DND-41 (cell line): ENCODE data around the gene SLC49A4.

Experiments
- ATAC-seq: fragments of 200-7000 bp; cut with Tn5 transposase; 3 replicates; pipeline ENCODE4 v1.9.1; 2021; ENCODE audit warnings: low read depth; ENCODE audit not compliant: insufficient read depth
- DNase-seq: peaks from one replicate; pipeline ENCODE4 v3.0.0-alpha.2; 2020
- H2AFZ ChIP-seq: 2 replicates; pipeline ENCODE4 v1.6.0; 2012; ENCODE audit warnings: low read depth, low read length
- H3K27ac ChIP-seq: 2 replicates; pipeline ENCODE4 v1.5.1; 2012; ENCODE audit warnings: low read length, inconsistent platforms
- H3K27me3 ChIP-seq: fragments of 200-600 bp; sonication (generic); 2 replicates; pipeline ENCODE4 v1.6.0; 2012; ENCODE audit warnings: low read length, mild to moderate bottlenecking, inconsistent platforms; ENCODE audit not compliant: insufficient read depth, poor library complexity
- H3K36me3 ChIP-seq: 2 replicates; pipeline ENCODE4 v1.5.1; 2012; ENCODE audit warnings: low read length, inconsistent platforms; ENCODE audit not compliant: insufficient read depth
- H3K4me1 ChIP-seq: 2 replicates; pipeline ENCODE4 v1.5.1; 2012; ENCODE audit warnings: mild to moderate bottlenecking, low read length; ENCODE audit not compliant: insufficient read depth
- H3K4me2 ChIP-seq: 2 replicates; pipeline ENCODE4 v1.6.0; 2012; ENCODE audit warnings: mild to moderate bottlenecking, moderate library complexity, low read length, inconsistent platforms; ENCODE audit not compliant: insufficient read depth
- H3K4me3 ChIP-seq, 2 experiments: fragments of 200-600 bp in 1 of 2; shearing (Covaris generic) in 1 of 2; 2 replicates each; pipeline ENCODE4 v1.5.1; 2012 to 2016; ENCODE audit warnings: inconsistent platforms in 2 of 2, low read length in 2 of 2, mild to moderate bottlenecking in 2 of 2, low read depth in 1 of 2, moderate library complexity in 1 of 2
- H3K79me2 ChIP-seq: 2 replicates; pipeline ENCODE4 v1.6.0; 2012; ENCODE audit warnings: low read length, inconsistent platforms; ENCODE audit not compliant: insufficient read depth
- H3K9ac ChIP-seq: 2 replicates; pipeline ENCODE4 v1.6.0; 2012; ENCODE audit warnings: low read depth, mild to moderate bottlenecking, inconsistent platforms, low read length, moderate library complexity
- H3K9me3 ChIP-seq: 2 replicates; pipeline ENCODE4 v1.5.1; 2012; ENCODE audit warnings: low read length, moderate library complexity, mild to moderate bottlenecking, inconsistent platforms; ENCODE audit not compliant: insufficient read depth, severe bottlenecking
- H4K20me1 ChIP-seq: 2 replicates; pipeline ENCODE4 v1.6.0; 2012; ENCODE audit warnings: low read length; ENCODE audit not compliant: insufficient read depth
- CTCF ChIP-seq: IDR thresholded peaks from 2 replicates; pipeline ENCODE4 v1.5.1; 2012; ENCODE audit warnings: borderline replicate concordance, low read length, moderate library complexity, mild to moderate bottlenecking; ENCODE audit not compliant: poor library complexity, severe bottlenecking; ENCODE audit errors: extremely low read depth
- EZH2 ChIP-seq: IDR thresholded peaks from 3 replicates; pipeline ENCODE4 v1.6.1; 2012; ENCODE audit warnings: borderline replicate concordance, low read depth, mild to moderate bottlenecking, moderate library complexity, low read length, inconsistent platforms; ENCODE audit not compliant: severe bottlenecking

The SLC49A4 gene

GRCh38 chr3:122797291-122797690 is 2.4 kb downstream of the SLC49A4 start:
- ATAC-seq (no peak), DNase-seq (no peak)
- no peak overlapping the region for H3K9ac ChIP-seq
- TF ChIP-seq CTCF (no peak), EZH2 (no peak)
- no peak overlapping the region for H3K4me3 ChIP-seq
- no peaks in the 10 kb centered on the region for H3K9me3 ChIP-seq
- H3K27me3 ChIP-seq: no peaks in the 10 kb centered on the region
- 0 out of 2 replicates have a peak, but pooled peaks cover 3% of the 10 kb centered on the region for H4K20me1 ChIP-seq
- H2AFZ ChIP-seq: no peak overlapping the region
- H3K79me2 ChIP-seq: peaks cover 26% of the 10 kb centered on the region
- no peaks in the 10 kb centered on the region for H3K36me3 ChIP-seq
- peaks cover 46% of the 10 kb centered on the region for H3K4me1 ChIP-seq
- H3K4me2 ChIP-seq: peak overlapping the region; percentile 94; the same call in 1 of the 2 replicates
- H3K27ac ChIP-seq: no peak overlapping the region

DNA sequence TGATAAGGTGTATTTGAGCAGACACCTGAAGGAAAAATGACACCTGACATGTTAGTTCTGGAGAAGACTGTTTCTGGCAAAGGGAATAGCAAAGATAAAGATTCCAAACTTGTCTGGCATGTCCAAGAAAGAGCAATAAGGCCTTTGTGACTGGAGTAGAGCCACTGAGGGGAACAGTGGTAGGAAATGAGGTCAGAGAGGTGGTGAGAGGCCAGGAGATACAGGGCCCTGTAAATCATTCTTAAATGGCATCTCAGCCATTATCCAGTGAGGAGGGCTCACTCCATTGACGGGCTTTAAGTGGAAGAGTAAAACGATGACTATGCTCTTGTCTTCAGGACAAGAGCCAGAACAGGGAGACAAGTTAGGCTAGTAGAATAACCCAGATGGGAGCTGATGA is 4.5 kb downstream of the SLC49A4 start:
- Histone ChIP-seq H3K4me3 (no peak overlapping the region), H2AFZ (no peak overlapping the region), H3K27ac (no peak overlapping the region), H3K27me3 (no peaks in the 10 kb centered on the region), H3K9ac (no peak overlapping the region), H3K9me3 (no peaks in the 10 kb centered on the region), H4K20me1 (0 out of 2 replicates have a peak, but pooled peaks cover 3% of the 10 kb centered on the region), H3K4me2 (no peak overlapping the region), H3K36me3 (no peaks in the 10 kb centered on the region), H3K4me1 (peaks cover 28% of the 10 kb centered on the region), H3K79me2 (peaks cover 12% of the 10 kb centered on the region)
- no peak for DNase-seq
- ATAC-seq: no peak
- no peak for TF ChIP-seq EZH2

DNA sequence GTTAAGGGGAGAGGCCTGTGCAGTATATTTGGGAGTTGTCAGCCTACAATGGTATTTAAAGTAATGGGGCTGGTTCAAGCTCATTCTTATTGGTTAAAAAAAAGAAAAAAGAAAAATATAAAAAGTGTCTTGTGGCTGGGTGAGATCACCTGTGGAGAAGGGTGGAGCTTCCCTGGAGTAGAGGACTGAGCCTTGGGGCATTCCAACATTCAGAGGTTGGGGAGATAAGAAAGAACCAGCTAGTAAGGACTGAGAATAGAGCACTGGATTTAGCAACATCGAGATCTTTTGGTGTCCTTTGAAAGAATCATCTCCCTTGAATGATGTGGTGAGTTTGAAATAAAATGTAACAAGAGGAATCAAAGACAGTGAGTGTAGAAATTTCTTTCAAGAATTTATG is 5.2 kb downstream of the SLC49A4 start:
- no peak overlapping the region for H2AFZ ChIP-seq
- 0 out of 2 replicates have a peak, but pooled peaks cover 3% of the 10 kb centered on the region for H4K20me1 ChIP-seq
- H3K9me3 ChIP-seq: no peaks in the 10 kb centered on the region
- peaks cover 23% of the 10 kb centered on the region for H3K4me1 ChIP-seq
- no peak overlapping the region for H3K4me3 ChIP-seq
- ATAC-seq (no peak), DNase-seq (no peak)
- TF ChIP-seq EZH2: no peak
- TF ChIP-seq CTCF: no peak
- no peak overlapping the region for H3K9ac ChIP-seq
- no peaks in the 10 kb centered on the region for H3K27me3 ChIP-seq
- H3K36me3 ChIP-seq: no peaks in the 10 kb centered on the region
- H3K79me2 ChIP-seq: peaks cover 12% of the 10 kb centered on the region
- H3K4me2 ChIP-seq: no peak overlapping the region
- no peak overlapping the region for H3K27ac ChIP-seq

DNA sequence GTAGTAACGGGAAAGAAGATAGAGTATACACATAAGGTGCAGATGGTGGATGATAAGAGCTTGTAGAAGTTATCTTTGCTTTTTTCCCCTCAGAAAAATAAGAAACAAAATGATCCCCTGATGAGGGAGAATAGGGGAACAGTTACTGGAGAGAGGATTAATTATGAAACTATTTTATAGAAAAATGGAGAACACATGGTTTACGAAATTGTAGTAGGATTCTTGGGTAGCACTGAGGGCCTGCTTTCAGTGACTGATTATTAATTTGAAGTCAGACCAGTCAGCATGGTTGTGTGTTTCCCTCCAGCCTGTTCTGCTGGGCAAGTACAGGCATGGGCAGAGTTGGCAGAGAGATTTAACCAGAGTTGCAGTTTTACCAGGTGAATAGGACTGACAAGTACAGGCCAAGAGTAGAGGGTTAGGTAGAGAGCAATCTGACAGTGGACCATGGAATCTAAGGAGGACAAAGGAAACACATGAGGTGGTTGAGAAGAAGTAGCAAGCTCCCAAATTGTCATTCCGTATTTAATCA is 5.9 kb downstream of the SLC49A4 start:
- no peak for ATAC-seq
- Histone ChIP-seq H4K20me1 (0 out of 2 replicates have a peak, but pooled peaks cover 3% of the 10 kb centered on the region), H3K4me2 (no peak overlapping the region), H3K36me3 (no peaks in the 10 kb centered on the region), H3K9ac (no peak overlapping the region), H3K4me3 (no peak overlapping the region), H3K9me3 (no peaks in the 10 kb centered on the region), H3K4me1 (peaks cover 17% of the 10 kb centered on the region), H3K27ac (no peak overlapping the region), H3K79me2 (peaks cover 5% of the 10 kb centered on the region), H2AFZ (no peak overlapping the region), H3K27me3 (no peaks in the 10 kb centered on the region)
- no peak for DNase-seq
- TF ChIP-seq EZH2 (no peak), CTCF (no peak)
